Measurements from ENCODE around the gene MYLK.

Gene MYLK

DNA sequence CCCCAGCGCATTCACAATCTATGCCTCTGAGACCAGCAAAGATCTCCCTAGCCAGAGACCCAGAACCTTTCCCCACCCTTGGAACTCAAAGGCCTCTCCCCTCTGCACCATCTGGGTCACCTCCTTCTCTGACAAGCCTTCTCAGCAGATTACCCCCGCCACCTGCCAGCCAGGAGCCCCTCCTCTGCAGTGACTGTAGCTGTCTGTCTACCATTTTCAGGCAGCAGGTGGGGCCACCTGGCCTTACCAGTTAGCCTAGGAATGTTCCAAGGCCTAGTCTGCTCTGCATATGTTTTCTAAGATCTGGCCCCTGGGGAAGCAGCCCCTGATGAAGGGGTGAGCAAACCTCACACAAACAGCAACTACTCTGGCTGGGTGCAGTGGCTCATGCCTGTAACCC, 2.4 kb downstream of the MYLK start:
- peaks cover 60% of the 10 kb centered on the region for H3K27me3 ChIP-seq
- peaks cover 8% of the 10 kb centered on the region in 2 experiments for H3K4me1 ChIP-seq (ENCODE audit: control insufficient read depth in 1 of 2, insufficient read depth in 1 of 2, low read depth in 1 of 2, low read length in 1 of 2)
- no peaks in the 10 kb centered on the region for H3K36me3 ChIP-seq
- TF ChIP-seq, protein P1, sequence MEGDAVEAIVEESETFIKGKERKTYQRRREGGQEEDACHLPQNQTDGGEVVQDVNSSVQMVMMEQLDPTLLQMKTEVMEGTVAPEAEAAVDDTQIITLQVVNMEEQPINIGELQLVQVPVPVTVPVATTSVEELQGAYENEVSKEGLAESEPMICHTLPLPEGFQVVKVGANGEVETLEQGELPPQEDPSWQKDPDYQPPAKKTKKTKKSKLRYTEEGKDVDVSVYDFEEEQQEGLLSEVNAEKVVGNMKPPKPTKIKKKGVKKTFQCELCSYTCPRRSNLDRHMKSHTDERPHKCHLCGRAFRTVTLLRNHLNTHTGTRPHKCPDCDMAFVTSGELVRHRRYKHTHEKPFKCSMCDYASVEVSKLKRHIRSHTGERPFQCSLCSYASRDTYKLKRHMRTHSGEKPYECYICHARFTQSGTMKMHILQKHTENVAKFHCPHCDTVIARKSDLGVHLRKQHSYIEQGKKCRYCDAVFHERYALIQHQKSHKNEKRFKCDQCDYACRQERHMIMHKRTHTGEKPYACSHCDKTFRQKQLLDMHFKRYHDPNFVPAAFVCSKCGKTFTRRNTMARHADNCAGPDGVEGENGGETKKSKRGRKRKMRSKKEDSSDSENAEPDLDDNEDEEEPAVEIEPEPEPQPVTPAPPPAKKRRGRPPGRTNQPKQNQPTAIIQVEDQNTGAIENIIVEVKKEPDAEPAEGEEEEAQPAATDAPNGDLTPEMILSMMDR (IDR thresholded peaks at IDR 0.05), result no peak
- no peak overlapping the region for H3K27ac ChIP-seq
- H3K9me3 ChIP-seq, result no peaks in the 10 kb centered on the region
- H3K4me3 ChIP-seq (ENCODE audit: low read depth in 1 of 2, low read length in 1 of 2), result no peak overlapping the region

DNA sequence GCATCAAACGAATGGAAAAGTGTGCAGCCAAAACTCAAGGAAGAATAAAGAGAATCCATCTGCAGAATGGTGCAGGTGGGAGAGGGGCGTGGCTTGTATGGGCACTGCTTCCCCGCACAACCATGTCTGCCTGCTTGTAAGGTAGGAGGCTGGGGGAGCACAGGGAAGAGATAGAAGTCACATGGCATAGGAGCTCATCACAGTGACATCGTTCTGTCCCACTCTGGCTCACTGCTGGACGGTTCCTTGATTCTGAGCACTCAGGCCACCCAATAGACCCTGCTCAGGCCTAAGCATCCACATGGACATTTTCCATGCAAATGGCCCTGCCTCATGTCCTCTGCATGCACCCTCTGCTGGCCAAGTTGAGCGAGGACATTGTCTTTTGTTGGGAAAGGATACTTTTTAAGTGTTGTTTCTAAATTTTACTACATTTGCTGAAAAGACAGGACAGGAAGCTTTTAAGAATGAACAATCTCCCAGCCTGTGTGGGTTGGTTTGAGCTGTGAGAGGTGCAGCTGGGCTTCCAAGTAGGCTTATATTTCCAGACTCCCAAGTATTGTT, 3.1 kb downstream of the MYLK start:
- TF ChIP-seq, protein P1 (IDR thresholded peaks at IDR 0.05), result no peak
- Histone ChIP-seq H3K36me3 (no peaks in the 10 kb centered on the region), H3K27me3 (peaks cover 53% of the 10 kb centered on the region), H3K27ac (no peak overlapping the region), H3K4me3 (ENCODE audit: low read depth in 1 of 2, low read length in 1 of 2) (no peak overlapping the region), H3K9me3 (no peaks in the 10 kb centered on the region), H3K4me1 (ENCODE audit: control insufficient read depth in 1 of 2, insufficient read depth in 1 of 2, low read depth in 1 of 2, low read length in 1 of 2) (peaks cover 8% of the 10 kb centered on the region in 2 experiments)

DNA sequence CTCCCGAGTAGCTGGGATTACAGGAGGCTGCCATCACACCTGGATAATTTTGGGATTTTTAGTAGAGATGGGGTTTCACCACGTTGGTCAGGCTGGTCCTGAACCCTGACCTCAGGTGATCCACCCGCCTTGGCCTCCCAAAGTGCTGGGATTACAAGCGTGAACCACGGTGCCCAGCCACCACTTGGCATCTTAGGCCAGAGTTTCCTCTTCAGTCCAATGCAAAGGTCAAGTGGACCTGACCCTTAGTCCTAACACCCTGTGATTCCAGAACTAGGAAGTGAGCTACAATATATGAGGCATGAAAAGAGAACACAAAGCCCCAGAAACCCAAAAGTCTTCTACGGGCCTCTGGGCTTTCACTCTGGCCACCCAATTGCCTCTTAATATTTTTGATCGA, 5.3 kb downstream of the MYLK start:
- Histone ChIP-seq H3K4me3 (ENCODE audit: low read depth in 1 of 2, low read length in 1 of 2) (no peak overlapping the region), H3K36me3 (no peaks in the 10 kb centered on the region), H3K4me1 (ENCODE audit: control insufficient read depth in 1 of 2, insufficient read depth in 1 of 2, low read depth in 1 of 2, low read length in 1 of 2) (peaks cover 5 to 7% of the 10 kb centered on the region in 2 experiments), H3K9me3 (no peaks in the 10 kb centered on the region), H3K27me3 (peaks cover 31% of the 10 kb centered on the region), H3K27ac (no peak overlapping the region)
- TF ChIP-seq, protein P1 (IDR thresholded peaks at IDR 0.05), result no peak

DNA sequence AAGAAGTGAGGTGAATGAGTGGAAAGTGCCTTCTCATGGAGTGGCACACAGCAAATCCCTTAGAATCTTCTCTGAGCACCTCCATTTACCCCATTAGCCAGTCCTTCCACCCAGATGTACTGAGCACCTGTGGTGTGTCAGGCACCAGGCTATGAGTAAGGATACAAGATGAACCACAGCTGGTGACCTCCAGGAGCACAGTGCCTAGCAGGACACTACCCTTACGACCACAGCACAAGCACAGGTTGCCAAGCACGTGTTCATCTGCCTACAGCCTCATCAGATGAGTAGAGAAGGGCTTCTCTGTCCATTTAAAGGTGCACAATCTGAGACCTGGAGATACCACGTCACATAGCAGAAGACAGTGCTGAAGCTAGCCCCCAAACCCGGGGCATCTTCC, 6.2 kb downstream of the MYLK start:
- H3K27me3 ChIP-seq, result peaks cover 22% of the 10 kb centered on the region
- H3K27ac ChIP-seq, result no peak overlapping the region
- H3K4me3 ChIP-seq (ENCODE audit: low read depth in 1 of 2, low read length in 1 of 2), result no peak overlapping the region
- TF ChIP-seq, protein P1 (IDR thresholded peaks at IDR 0.05), result no peak
- no peaks in the 10 kb centered on the region for H3K4me1 ChIP-seq (ENCODE audit: control insufficient read depth in 1 of 2, insufficient read depth in 1 of 2, low read depth in 1 of 2, low read length in 1 of 2)
- no peaks in the 10 kb centered on the region for H3K36me3 ChIP-seq
- H3K9me3 ChIP-seq, result no peaks in the 10 kb centered on the region

DNA sequence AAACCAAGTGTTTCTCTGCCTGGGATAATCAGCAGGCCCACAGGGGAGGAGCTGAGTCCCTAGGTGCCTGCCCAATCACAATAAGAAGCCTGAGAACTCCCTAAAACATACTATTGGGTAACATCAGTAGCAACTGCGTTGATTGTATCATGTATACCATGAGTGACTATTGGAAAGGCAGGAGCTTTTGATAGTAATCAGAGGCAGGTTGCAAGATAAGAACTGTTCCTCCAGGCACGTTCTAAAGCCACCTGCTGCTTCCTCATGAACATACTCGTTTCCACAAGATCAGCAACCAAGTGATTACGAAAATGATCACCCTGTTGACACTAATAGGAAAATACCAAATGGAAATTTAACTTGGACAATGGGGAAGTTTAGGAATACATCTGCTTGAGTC, 6.7 kb downstream of the MYLK start:
- TF ChIP-seq, protein P1 (IDR thresholded peaks at IDR 0.05), result no peak
- peaks cover 17% of the 10 kb centered on the region for H3K27me3 ChIP-seq

DNA sequence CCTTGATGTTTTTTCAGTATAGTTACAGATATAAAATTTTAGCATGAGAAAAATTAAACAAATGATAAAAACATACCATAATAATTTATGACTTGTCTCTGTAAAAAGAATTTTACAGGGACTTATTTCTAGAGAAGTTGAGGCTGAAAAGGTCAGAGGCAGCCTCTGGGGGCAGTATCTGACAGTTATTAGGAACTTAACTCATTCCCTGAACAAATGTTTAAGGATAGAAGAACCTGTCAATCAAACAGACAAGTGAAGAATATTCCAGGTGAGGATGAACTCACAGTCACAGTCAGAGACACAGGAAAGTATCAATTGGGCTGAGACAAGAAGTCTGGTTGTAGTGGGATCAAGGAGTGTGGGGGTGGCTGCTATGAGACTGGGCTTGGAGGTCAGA, 7.3 kb downstream of the MYLK start:
- TF ChIP-seq, protein P1 (IDR thresholded peaks at IDR 0.05), result no peak
- H3K4me1 ChIP-seq (ENCODE audit: control insufficient read depth in 1 of 2, insufficient read depth in 1 of 2, low read depth in 1 of 2, low read length in 1 of 2), result no peaks in the 10 kb centered on the region
- no peak overlapping the region for H3K27ac ChIP-seq
- H3K36me3 ChIP-seq, result no peaks in the 10 kb centered on the region
- no peak overlapping the region for H3K4me3 ChIP-seq (ENCODE audit: low read depth in 1 of 2, low read length in 1 of 2)
- peaks cover 11% of the 10 kb centered on the region for H3K27me3 ChIP-seq
- no peaks in the 10 kb centered on the region for H3K9me3 ChIP-seq

More for the DNA sequence above, 6.7 kb downstream of the MYLK start:
- H3K36me3 ChIP-seq, result no peaks in the 10 kb centered on the region
- H3K9me3 ChIP-seq, result no peaks in the 10 kb centered on the region
- H3K27ac ChIP-seq, result no peak overlapping the region
- H3K4me3 ChIP-seq (ENCODE audit: low read depth in 1 of 2, low read length in 1 of 2), result no peak overlapping the region
- no peaks in the 10 kb centered on the region for H3K4me1 ChIP-seq (ENCODE audit: control insufficient read depth in 1 of 2, insufficient read depth in 1 of 2, low read depth in 1 of 2, low read length in 1 of 2)
